ENCODE data around the gene CYBA. TPM values are rescaled to one million over a fixed set of nuclear protein-coding genes. Genes with fewer than 3 reads are reported as not detected.

CYBA gene
- total and polyA plus RNA-seq, 10 of the 15 experiments (the other 5 are each of a cell fraction or from before 2014, with no cell fraction given) = 0.55 to 598 (median 258) TPM

GRCh38 chr16:88681084-88681680, 30.3 kb upstream of the CYBA start (continued):
- TF ChIP-seq RCOR1 (conservative IDR thresholded peaks at IDR 0.05; ENCODE audit: low read depth, low read length) (0 out of 2 replicates have a peak, but pooled peaks have one; percentile 47), USF2 (IDR thresholded peaks at IDR 0.05; ENCODE audit: borderline replicate concordance, low read depth, low read length) (no peak), LARP7 (IDR thresholded peaks at IDR 0.05) (no peak), E2F8 (IDR thresholded peaks at IDR 0.05; ENCODE audit: low read depth, partially characterized antibody) (no peak), MAX (IDR thresholded peaks at IDR 0.05; ENCODE audit: low read depth, low read length) (no peak), E4F1 (IDR thresholded peaks at IDR 0.05; ENCODE audit: borderline replicate concordance, partially characterized antibody) (no peak), NFYB (IDR thresholded peaks at IDR 0.05; ENCODE audit: insufficient read depth, low read depth, low read length) (no peak), IRF5 (IDR thresholded peaks at IDR 0.05; ENCODE audit: borderline replicate concordance) (no peak), PBX3 (IDR thresholded peaks at IDR 0.05; ENCODE audit: insufficient replicate concordance, low read depth, low read length) (no peak), ZNF207 (IDR thresholded peaks at IDR 0.05; ENCODE audit: borderline replicate concordance) (no peak), PML (IDR thresholded peaks at IDR 0.05; ENCODE audit: low read length) (no peak), ZBTB33 (IDR thresholded peaks at IDR 0.05) (no peak), ZNF622 (IDR thresholded peaks at IDR 0.05) (no peak), BRCA1 (IDR thresholded peaks at IDR 0.05; ENCODE audit: low read depth, low read length) (no peak)

Data from GM12878 (cell line).